HG03108 (cell line): ENCODE measurements around the gene PTGIR.

Experiments
- ATAC-seq: cut with Tn5 transposase; IDR thresholded peaks from one replicate; pipeline ENCODE4 v1.9.1; 2021; ENCODE audit warnings: moderate library complexity; ENCODE audit not compliant: unreplicated experiment

PTGIR gene

DNA sequence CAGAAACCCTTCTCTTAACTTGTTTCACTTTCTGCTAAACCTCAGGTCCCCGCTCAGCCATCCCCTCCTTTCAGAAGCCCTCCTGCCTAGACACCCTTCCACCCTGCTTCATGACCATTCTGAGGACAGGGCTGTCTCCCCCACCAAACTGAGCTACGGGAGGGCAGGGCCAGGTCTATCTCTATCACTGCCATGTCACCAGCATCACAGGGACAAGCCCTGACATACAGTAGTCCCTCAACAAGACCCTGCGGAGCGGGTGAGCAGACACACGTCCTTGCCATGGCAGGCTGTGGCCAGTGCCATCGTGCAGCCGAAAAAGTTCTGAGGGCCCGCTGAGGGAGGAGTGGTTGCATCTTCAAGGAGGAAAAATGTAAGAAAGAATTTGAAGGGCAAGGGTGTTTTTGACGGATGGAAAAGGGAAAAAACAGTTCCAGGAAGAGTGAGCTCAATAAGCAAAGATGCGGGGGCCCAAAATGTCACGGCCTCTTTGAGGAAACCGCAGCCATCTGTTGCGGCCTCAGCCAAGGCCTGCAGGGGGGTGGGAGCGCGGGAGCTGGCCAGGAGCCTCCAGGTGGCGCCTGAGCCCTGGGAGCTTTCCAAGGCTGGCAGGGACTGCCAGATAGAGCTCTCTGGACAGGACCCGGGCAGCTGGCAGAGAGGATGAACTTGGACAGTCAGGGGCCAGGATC, 8.1 kb downstream of the PTGIR start:
- ATAC-seq = no peak

DNA sequence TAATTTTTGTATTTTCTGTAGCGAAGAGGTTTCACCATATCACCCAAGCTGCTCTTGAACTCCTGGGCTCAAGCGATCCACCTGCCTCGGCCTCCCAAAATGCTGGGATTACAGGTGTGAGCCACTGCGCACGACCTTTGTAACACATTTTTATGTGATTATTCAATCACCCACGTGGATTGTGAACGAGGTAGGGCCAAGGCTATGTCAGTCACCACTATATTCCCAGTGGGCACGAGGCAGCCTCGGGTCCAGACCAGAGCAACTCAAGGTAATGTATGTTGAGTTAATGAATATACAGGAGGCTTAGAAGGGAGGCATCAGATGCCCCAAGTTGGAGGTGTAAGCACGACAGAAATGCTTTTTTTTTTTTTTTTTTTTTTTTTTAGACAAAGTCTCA, 8.9 kb downstream of the PTGIR start:
- no peak for ATAC-seq

GRCh38 chr19:46614114-46614722, 10.7 kb downstream of the PTGIR start:
- ATAC-seq = no peak

GRCh38 chr19:46613525-46613924, 11.4 kb downstream of the PTGIR start:
- no peak for ATAC-seq

- ATAC-seq = no peak
Observed at GRCh38 chr19:46611776-46612175, 13.1 kb downstream of the PTGIR start.

- ATAC-seq = no peak
Observed at GRCh38 chr19:46610851-46611770, 13.8 kb downstream of the PTGIR start.

DNA sequence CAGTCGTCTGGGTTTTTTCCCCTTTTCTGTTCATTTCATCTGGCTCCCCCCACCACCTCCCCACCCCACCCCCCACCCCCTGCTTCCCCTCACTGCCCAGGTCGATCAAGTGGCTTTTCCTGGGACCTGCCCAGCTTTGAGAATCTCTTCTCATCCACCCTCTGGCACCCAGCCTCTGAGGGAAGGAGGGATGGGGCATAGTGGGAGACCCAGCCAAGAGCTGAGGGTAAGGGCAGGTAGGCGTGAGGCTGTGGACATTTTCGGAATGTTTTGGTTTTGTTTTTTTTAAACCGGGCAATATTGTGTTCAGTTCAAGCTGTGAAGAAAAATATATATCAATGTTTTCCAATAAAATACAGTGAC, 14.5 kb downstream of the PTGIR start:
- ATAC-seq = no peak

GRCh38 chr19:46609511-46610412, 15.1 kb downstream of the PTGIR start:
- ATAC-seq = no peak

DNA sequence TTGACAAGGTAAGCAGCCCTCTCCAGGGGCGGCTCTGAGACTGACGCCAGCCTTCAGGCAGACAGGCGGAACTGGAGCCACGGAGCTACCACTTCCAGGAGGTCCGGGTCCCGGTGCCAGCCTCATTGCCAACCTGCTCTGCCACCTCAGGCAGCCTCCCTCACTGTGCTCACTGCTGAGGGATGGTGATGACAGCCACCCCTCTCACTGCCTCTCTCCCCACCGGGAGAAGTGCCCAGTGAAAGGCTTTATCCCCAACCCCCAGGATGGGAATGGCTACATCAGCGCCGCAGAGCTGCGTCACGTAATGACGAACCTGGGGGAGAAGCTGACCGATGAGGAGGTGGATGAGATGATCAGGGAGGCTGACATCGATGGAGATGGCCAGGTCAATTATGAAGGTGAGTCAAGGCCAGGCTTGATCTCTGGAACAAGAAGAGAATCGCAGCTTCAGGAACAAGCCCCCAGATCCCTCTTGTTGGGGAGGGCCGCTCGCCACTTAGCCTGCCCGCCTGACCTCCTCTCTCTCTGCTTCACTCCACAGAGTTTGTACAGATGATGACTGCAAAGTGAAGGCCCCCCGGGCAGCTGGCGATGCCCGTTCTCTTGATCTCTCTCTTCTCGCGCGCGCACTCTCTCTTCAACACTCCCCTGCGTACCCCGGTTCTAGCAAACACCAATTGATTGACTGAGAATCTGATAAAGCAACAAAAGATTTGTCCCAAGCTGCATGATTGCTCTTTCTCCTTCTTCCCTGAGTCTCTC, 16.1 kb downstream of the PTGIR start:
- ATAC-seq = no peak

GRCh38 chr19:46608178-46608577, 16.7 kb downstream of the PTGIR start:
- no peak for ATAC-seq

- ATAC-seq = no peak
Observed at GRCh38 chr19:46607448-46607841, 17.4 kb downstream of the PTGIR start.

DNA sequence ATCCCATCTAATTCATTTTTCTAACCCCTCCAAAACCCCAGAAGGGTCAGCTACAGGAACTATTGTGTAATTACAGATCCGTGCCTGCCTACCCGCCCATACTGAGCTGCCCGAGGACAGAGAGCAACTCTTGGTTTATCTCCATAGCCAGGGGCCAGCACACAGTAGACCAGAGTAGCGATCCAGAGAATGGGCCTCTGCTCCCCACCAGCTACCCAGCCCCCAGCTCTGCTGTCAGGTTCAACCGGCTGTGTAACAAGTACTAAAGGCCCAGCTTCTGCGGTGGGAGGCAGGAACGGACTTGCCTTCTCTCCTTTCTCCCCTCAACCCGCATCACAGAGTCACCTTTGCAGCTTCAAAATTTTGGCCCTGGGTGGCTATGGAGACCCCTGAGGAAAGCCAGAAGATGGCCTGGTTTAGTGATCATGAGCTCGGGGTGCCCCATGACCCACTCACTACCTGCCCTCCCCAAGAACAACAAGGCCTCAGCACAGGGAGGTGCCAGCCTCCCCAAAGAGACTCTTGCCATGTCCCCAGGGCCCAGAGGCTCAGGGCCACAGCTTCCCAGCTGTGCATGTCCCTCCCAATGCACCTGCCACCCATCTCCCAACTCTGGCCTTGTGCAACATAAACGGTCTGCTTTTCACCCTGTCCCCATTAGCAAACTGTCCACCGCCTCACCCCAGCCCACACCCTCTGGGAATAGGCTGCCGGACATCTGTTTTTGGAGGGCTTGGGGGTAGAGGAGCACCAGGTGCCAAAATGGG, 18.0 kb downstream of the PTGIR start:
- no peak for ATAC-seq

GRCh38 chr19:46606019-46606418, 18.9 kb downstream of the PTGIR start:
- no peak for ATAC-seq

- no peak for ATAC-seq
Observed at GRCh38 chr19:46605356-46605821, 19.5 kb downstream of the PTGIR start.

DNA sequence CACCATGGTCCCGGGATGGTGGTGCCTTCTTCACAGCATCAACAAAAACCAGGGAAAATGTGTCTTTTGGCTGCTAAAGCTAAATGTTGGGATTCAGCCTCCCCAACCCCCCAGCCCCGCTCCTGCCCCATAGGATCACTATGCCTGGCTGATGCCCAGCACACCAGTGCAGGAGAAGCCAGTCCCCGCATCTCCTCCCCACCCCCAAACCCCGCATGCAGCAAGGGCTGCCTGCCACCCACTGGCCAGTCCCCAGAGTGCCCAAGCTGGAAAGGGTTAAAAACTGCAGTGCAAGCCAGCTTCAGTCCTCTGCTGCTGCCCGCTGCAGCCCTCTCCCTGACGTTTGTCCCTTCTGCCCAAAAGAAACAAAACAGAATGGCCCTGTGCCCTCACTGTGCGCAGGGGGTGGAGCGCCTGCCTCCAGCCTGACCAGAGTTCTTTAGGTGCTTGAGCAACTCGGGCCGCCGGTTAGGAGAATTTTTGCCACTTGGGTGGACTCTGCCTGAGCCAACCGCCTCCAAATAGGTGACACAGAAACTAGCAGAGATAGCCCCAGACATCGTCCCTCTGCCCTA, 20.0 kb downstream of the PTGIR start:
- ATAC-seq = no peak

DNA sequence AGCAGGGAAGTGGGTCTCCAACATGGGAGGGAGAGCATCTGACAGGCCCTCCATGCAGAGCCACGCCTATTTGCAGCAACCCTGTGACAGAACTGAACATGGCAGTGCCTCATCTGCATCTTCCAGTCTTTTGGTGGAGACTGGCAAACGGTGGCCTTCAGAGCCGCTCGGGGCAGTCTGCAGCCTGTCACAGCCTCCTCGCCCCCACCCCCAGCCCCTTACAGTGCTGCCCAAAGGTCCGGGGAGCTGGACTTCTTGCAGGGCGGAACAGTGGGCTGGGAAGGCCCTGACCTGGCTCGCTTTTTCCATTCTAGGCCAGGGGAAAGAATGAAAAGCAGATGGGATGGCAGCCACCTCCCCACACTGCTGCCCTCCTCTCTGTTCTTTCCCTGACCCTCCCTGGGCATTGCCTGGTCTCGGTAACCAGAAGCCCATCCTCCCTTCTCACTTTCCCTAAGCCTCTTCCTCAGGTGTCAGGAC, 21.1 kb downstream of the PTGIR start:
- ATAC-seq = no peak

GRCh38 chr19:46603195-46603637, 21.7 kb downstream of the PTGIR start:
- ATAC-seq = no peak

GRCh38 chr19:46602392-46603194, 22.3 kb downstream of the PTGIR start:
- no peak for ATAC-seq
